Fibroblast of skin of left biceps (primary cell): ENCODE data around the gene FGGY.
"Not testable (repeated sequence)": the region's sequence is repeated elsewhere in the genome, so short reads cannot be mapped to it uniquely, and the experiment has no call there.

Source experiments
- DNase-seq, 2 experiments: peaks; one replicate each; pipeline ENCODE4 v3.0.0-alpha.2; 2013; ENCODE audit warnings: low read depth in 2 of 2

FGGY gene

GRCh38 chr1:59350521-59350920 is 53.6 kb downstream of the FGGY start:
- DNase-seq, result no peak

DNA sequence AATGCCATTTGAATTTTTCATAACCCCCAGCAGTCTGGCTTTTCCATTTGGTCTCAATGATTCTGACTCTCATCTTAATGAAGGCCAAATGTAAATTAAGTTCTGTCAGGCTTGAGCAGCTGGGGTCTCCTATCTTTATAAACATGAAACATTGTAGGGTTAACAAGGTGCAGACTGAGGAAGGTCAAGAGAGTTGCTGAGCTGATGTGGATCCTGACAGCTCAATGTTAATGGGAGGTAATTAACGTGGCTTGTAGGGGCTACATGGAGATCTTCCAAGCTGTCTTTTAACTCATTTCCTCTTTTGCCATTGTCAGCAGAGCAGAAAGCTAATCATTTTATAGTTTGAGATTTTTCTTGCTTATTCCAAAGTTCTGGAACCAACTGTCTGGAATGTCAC is 55.2 kb downstream of the FGGY start:
- DNase-seq, result no peak

DNA sequence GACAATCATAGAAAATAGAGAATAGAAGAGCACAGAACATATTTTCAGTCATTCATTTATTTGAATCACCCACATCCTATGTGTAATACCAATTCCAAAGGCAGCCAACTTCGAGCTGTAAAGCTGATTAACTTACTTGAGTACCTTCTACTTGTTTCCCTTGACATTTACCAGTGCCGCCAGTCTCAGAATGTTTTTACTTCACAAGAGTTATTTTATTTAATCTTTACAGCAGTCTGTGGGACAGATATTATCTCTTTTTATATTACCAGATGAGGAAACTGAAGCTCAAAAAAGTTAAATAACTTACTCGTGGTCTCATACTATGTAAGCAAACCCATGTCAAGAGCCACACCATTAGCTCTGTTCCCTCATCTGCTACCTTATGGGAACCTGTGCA is 56.6 kb downstream of the FGGY start:
- no peak for DNase-seq

DNA sequence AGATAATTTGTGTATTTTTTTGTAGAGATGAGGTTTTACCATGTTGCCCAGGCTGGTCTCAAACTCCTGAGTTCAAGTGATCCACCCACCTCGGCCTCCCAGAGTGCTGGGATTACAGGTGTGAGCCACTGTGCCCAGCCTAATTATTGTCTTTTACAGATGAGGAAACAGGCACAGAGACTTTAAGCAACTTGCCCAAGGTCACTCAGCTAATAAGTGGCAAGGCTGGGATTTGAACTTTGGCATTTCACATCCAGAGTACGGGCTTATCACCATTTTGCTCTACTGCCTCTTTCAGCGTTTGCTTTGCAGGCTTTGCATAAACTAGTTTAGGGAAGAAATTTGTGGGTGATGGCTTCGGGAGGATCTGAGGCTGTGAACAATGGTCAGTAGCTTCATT is 57.3 kb downstream of the FGGY start:
- not testable (repeated sequence) for DNase-seq

- DNase-seq, result no peak
These were observed 57.9 kb downstream of the FGGY start for GRCh38 chr1:59354709-59355337.

GRCh38 chr1:59355361-59355760 is 58.5 kb downstream of the FGGY start:
- DNase-seq, result no peak

DNA sequence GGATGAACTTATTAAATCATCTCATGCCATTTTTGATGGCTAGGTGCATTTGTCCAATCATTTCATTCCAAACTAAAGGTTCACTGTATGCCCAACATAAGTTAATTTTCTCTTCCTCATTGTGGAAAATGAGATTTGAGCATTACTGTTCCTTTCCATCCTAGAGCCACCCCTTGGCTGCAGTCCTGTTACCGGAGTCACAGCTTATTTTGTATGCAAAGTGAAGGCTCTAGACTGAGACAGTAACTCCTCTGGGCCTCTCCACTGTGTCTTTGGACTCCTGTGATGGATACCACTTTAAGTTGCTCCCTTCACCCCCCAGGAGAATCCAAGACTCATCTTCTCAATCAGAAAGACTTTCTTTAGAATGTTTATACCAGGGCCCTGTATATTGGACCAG is 59.7 kb downstream of the FGGY start:
- no peak for DNase-seq

DNA sequence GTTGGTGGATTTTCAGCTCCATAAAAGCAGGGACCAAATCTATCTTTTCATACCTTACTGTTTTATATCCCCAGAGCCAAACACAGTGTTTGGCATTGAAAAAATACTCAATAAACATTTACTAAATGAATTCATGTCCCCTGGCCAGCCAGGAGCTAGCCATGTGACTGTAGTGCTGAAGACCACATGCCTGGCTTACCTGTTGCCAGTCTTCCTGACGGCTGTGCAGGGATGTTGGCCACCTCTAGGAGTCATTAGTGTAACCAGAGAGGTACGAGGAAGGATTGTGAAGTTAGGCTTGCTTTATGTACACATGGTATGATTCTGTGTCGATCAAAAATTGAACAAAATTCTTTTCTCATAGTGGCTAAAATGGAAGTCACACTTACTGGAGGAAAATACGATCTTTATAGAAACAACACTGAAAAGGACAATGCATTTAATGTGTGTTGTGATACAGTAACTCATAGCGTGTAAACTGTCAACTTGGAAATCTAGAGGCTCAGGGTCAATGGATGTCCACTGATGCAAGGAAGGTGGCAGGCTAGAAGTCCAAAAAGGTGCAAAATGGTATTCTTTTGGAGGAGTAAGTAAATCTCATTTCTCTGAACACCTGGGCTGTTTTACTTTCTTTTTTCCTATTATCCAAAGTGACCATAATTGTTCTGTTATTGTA is 60.9 kb downstream of the FGGY start:
- DNase-seq, result no peak

GRCh38 chr1:59359325-59359724 is 62.4 kb downstream of the FGGY start:
- DNase-seq, result no peak

DNA sequence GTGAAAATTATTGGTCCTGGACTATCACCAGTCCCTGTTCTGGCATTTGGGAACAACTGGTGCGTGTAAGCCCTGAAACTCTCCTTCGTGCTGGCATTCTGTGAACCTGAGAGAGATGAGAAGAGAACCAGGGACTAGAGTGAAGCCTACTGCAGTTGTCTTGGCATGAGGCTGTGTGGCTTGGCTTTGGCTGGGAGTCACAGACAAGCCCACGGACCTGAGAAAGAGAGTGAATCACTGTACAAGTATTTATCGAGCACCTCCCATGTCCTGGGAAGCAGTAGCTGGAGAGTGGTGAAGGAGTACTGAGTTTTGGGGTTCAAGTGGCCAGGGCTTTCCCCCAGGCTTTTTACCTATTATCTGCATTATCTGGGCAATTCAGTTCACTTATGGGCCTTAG is 63.3 kb downstream of the FGGY start:
- no peak for DNase-seq

- no peak for DNase-seq
These were observed 63.8 kb downstream of the FGGY start for GRCh38 chr1:59360729-59361128.

DNA sequence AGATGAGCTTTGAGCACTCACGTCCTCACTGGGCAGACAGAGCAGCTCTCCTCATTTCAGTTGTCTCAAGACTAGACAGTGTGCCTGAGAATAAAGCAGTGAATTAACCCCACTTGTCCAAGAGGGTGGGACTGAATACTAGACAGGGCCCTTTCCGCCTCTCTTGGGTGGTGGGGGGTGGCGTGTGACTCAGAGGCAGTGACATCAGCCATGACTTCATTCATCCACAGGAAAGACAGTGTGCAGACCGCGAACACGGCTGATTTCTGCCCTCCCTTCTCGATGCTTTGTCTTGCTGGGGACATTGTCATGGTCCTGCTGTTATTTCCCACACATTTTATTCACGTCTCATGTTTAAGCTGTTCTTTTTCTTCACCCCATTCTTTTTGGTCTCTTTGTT is 64.9 kb downstream of the FGGY start:
- no peak for DNase-seq

DNA sequence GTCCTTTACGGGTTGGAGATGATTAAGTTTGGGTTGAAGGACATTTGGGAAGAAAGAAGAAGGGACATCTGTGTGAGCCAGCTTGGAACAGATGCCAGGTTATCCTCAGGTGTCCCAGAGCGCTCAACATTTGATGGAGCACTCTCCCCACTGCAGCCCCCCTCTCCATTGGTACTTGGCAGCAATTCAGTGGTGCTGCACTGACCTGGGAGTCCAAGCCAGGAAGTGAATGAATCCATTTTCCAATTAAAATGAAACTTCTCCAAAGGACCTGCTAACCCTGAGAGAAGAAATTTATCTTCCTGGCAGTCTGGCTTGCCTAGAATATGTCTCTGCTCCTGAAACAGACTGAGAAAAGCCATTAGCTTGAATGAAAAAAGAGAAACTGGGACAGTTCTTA is 67.1 kb downstream of the FGGY start:
- DNase-seq, result no peak

DNA sequence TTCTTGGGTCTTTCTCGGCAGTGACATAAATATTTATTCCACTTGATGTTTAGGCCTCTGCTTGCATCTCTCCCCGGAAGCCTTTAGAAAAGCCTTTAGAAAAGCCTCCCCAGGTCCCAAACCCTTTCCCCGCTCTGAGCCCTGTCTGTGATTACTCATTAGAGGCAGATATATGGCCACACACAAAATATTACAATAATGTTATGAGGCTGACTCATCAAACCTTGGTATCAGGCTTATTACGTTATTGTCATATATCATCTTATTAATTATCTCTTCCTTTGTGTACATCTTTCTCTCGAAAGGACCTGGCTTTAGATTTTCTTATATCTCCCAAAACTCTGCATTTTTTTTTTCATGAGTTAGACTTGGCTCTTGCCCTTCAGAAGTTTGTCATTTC is 69.5 kb downstream of the FGGY start:
- DNase-seq, result peak in 1 of 2 experiments; percentile 31

DNA sequence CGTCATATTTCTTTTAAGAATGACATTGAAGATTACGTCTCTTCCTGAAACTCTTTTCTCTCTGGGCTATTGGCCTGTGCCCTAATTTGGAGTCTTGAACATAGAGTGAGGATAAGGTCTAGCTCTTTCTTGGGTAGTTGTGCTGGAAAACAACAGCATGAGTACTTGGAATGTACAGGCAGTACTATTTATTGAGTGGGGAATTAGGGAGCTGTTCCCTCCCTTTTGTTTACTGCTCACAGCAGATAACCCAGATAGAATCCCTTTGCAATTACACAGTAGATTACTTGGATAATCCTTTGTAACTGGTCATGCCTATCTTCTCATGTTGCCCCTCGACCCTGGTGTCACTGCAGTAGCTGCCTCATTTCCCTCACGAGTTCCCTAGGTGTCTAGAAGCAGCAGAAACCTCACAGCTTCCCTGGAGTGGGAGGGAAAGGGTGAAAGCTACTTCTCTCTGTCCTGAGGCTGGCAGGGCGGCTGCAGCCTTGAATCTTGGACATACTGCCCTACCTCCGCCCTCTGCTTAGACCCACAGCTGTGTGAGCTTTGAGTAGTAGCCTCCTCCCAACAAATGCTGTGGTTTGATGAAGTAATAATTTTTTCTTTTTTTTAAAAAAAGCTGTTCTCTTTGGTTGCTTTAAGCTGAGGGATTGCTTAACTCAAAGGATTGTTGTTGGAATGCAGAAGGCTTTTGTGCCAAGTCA is 70.6 kb downstream of the FGGY start:
- DNase-seq, result peak; percentile 92 to 94

DNA sequence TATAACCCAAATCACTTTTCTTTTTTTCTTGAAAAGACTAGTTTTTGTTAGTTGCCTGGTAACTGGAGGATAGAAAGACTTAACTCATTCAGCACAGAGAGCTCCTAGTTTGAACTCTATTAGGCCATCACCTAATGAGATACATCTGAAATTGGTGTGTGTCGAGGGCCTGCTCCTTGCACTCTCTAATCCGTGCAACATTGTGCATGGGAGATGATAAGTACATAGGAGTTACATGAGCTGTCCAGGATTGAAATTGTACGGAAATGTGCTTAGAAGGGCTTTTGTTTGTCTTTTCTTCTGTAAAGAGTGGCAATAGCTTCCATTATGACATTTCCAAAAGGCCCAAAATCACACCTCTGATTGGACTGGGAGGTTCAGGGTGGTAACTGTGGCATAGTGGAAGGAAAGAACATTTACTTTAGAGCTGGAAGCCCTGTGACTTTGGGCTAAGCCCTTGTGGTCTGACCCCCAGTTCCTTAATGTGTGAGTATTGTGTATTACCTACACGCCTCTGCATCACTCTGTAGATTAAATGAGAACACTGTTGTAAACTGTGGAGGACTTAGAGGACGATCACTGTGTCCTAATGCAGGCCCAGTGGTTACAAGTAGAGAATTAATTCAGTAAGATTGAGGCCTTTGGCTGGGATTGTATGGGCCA is 71.2 kb downstream of the FGGY start:
- no peak for DNase-seq

- DNase-seq, result peak; percentile 100
These were observed 78.7 kb downstream of the FGGY start for GRCh38 chr1:59375321-59376220.

- no peak for DNase-seq
These were observed 80.5 kb downstream of the FGGY start for GRCh38 chr1:59377350-59377904.

- peak; percentile 37 to 46 for DNase-seq
These were observed 81.9 kb downstream of the FGGY start for GRCh38 chr1:59378621-59379370.

- no peak for DNase-seq
These were observed 82.5 kb downstream of the FGGY start for GRCh38 chr1:59379371-59379728.

DNA sequence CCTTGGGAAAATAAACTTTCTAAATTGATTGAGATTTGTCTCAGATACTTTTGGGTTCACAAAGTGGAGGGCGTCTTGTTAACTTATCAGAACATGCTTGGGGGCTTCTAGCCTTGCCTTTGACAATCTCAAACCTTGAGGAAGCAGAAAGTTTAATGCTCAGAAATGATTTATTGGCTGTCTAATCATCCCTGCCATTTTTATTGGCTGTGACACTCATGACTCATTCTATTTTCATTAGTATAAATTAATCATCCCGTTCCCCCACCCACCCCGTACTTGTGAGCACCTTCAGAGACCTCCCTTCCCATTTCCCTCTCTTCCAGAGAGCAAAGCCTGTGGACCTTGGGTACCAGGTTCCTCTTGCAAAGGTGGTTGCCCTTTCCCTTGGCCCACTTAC is 87.1 kb downstream of the FGGY start:
- DNase-seq, result no peak
